ENCODE measurements around the gene IHH. TPM values are rescaled to one million over a fixed set of nuclear protein-coding genes. Genes with fewer than 3 reads are reported as not detected.
A peak's percentile ranks its signal among the peaks of the same experiment; 100 is the strongest.

IHH gene
- total RNA-seq, 1 donor, result under 0.01 TPM

DNA sequence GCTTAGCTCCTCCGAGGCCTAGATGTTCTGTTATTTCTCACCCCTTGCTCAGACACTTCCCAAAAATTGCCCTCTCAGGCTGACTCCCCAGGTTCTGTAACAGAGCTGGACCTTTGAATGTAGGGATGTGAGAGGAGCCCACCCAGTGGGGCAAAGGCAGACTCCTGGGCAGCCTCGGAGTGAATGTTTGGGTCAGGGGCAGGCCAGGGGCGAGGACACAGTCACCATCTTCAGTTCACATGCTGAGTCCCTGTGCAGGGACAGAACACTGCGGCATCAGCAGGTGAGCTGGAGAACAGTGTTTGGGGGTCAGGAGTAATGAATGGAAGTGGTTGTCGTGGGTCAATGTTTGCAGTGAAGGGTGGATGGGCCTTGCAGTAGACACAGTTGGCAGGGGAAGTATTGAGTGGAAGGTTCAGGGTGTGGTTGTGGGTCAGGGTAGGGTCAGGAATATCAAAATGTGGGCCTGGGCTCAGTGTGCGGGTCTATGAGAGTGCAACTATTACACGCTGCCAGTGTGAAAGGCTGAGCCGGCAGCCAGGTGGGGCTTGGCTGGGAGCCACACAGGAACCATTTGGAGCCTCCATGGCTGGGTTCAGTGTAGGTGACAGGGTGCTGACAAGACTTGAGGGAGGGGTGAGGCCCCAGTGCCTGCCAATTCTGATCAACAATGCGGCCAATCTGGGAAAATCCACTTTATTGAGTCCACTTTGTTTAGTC lies 4.4 kb downstream of the IHH start:
- H2AFZ ChIP-seq (ENCODE audit: low read length), result no peak overlapping the region
- H3K36me3 ChIP-seq (ENCODE audit: insufficient read depth, low read length), result no peaks in the 10 kb centered on the region
- DNase-seq (ENCODE audit: insufficient read length, low spot score, missing footprints), result peak; percentile 52
- no peaks in the 10 kb centered on the region for H4K20me1 ChIP-seq (ENCODE audit: insufficient read depth, low read length)
- no peak overlapping the region for H3K27ac ChIP-seq (ENCODE audit: low read depth, low read length)
- H3K9me3 ChIP-seq (ENCODE audit: low read depth, low read length), result no peaks in the 10 kb centered on the region
- no peaks in the 10 kb centered on the region for H3K4me1 ChIP-seq (ENCODE audit: insufficient read depth, low read length)
- H3K4me2 ChIP-seq (ENCODE audit: insufficient read depth, low read length), result no peak overlapping the region
- no peaks in the 10 kb centered on the region for H3K79me2 ChIP-seq (ENCODE audit: insufficient read depth, low read length)
- TF ChIP-seq, protein P1, sequence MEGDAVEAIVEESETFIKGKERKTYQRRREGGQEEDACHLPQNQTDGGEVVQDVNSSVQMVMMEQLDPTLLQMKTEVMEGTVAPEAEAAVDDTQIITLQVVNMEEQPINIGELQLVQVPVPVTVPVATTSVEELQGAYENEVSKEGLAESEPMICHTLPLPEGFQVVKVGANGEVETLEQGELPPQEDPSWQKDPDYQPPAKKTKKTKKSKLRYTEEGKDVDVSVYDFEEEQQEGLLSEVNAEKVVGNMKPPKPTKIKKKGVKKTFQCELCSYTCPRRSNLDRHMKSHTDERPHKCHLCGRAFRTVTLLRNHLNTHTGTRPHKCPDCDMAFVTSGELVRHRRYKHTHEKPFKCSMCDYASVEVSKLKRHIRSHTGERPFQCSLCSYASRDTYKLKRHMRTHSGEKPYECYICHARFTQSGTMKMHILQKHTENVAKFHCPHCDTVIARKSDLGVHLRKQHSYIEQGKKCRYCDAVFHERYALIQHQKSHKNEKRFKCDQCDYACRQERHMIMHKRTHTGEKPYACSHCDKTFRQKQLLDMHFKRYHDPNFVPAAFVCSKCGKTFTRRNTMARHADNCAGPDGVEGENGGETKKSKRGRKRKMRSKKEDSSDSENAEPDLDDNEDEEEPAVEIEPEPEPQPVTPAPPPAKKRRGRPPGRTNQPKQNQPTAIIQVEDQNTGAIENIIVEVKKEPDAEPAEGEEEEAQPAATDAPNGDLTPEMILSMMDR (IDR thresholded peaks at IDR 0.05; ENCODE audit: extremely low read depth, low read depth, low read length), result no peak
- peaks cover 60% of the 10 kb centered on the region for H3K27me3 ChIP-seq (ENCODE audit: insufficient read depth, low read length)
- H3K4me3 ChIP-seq (ENCODE audit: insufficient read depth, low read length), result no peak overlapping the region

- Histone ChIP-seq H4K20me1 (ENCODE audit: insufficient read depth, low read length) (no peaks in the 10 kb centered on the region), H3K79me2 (ENCODE audit: insufficient read depth, low read length) (no peaks in the 10 kb centered on the region), H3K27me3 (ENCODE audit: insufficient read depth, low read length) (peaks cover 56% of the 10 kb centered on the region), H3K9me3 (ENCODE audit: low read depth, low read length) (no peaks in the 10 kb centered on the region), H3K27ac (ENCODE audit: low read depth, low read length) (no peak overlapping the region), H2AFZ (ENCODE audit: low read length) (no peak overlapping the region), H3K36me3 (ENCODE audit: insufficient read depth, low read length) (no peaks in the 10 kb centered on the region), H3K4me1 (ENCODE audit: insufficient read depth, low read length) (no peaks in the 10 kb centered on the region), H3K4me3 (ENCODE audit: insufficient read depth, low read length) (no peak overlapping the region), H3K4me2 (ENCODE audit: insufficient read depth, low read length) (no peak overlapping the region)
- DNase-seq (ENCODE audit: insufficient read length, low spot score, missing footprints), result peak; percentile 51
- TF ChIP-seq, protein P1 (IDR thresholded peaks at IDR 0.05; ENCODE audit: extremely low read depth, low read depth, low read length), result no peak
Observed at GRCh38 chr2:219054956-219055903, 5.5 kb downstream of the IHH start.

DNA sequence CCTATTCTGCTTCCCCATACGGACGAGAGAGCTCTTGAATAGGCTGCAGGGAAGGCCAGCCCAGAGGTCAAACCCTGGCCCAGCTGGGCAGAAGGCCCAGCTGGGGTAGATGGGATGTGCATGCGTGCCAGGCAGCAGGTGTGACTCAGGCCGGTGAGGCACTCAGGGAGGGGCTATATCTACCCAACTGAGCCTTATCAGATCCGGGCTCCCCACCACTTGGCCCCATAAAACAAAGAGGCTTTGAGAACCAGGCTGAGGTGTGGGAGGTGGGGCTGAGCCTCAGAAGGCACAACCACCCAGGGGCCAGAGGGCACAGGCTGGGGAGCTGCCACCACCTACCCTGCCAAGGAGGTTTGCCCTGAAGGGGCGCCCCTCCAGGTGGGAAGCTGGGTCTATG lies 11.4 kb downstream of the IHH start:
- no peaks in the 10 kb centered on the region for H3K9me3 ChIP-seq (ENCODE audit: low read depth, low read length)
- TF ChIP-seq, protein P1 (IDR thresholded peaks at IDR 0.05; ENCODE audit: extremely low read depth, low read depth, low read length), result no peak
- H2AFZ ChIP-seq (ENCODE audit: low read length), result no peak overlapping the region
- no peak for DNase-seq (ENCODE audit: insufficient read length, low spot score, missing footprints)
- H3K4me2 ChIP-seq (ENCODE audit: insufficient read depth, low read length), result no peak overlapping the region
- H4K20me1 ChIP-seq (ENCODE audit: insufficient read depth, low read length), result no peaks in the 10 kb centered on the region
- no peaks in the 10 kb centered on the region for H3K4me1 ChIP-seq (ENCODE audit: insufficient read depth, low read length)
- H3K27ac ChIP-seq (ENCODE audit: low read depth, low read length), result no peak overlapping the region
- no peaks in the 10 kb centered on the region for H3K36me3 ChIP-seq (ENCODE audit: insufficient read depth, low read length)
- H3K79me2 ChIP-seq (ENCODE audit: insufficient read depth, low read length), result no peaks in the 10 kb centered on the region
- H3K27me3 ChIP-seq (ENCODE audit: insufficient read depth, low read length), result peaks cover 14% of the 10 kb centered on the region
- H3K4me3 ChIP-seq (ENCODE audit: insufficient read depth, low read length), result no peak overlapping the region
